Sigmoid colon (tissue), 7 donors: ENCODE measurements around the gene CCSAP. TPM values are rescaled to one million over a fixed set of nuclear protein-coding genes. Genes with fewer than 3 reads are reported as not detected.

Experiments used
- DNase-seq: peaks from one replicate; pipeline ENCODE4 v3.0.0-alpha.2; 2019
- H3K27ac ChIP-seq, 4 donors: fragments of 200-600 bp; sonication (generic); one replicate each; pipeline ENCODE4 v1.5.1; 2016 to 2019; ENCODE audit warnings: mild to moderate bottlenecking in 1 of 4
- H3K27me3 ChIP-seq, 3 donors: fragments of 200-600 bp; sonication (generic); one replicate each; pipeline ENCODE4 v1.5.1; 2019; ENCODE audit warnings: mild to moderate bottlenecking in 1 of 3
- H3K36me3 ChIP-seq, 4 donors: fragments of 200-600 bp; sonication (generic); one replicate each; pipeline ENCODE4 v1.5.1; 2016 to 2019
- H3K4me1 ChIP-seq, 4 donors: fragments of 200-600 bp; sonication (generic); one replicate each; pipeline ENCODE4 v1.5.1; 2017 to 2019
- H3K4me3 ChIP-seq, 4 donors: fragments of 200-600 bp; sonication (generic); one replicate each; pipeline ENCODE4 v1.5.1; 2017 to 2019; ENCODE audit warnings: mild to moderate bottlenecking in 2 of 4, moderate library complexity in 1 of 4
- H3K9me3 ChIP-seq, 4 donors: fragments of 200-600 bp in 3 of 4; sonication (generic) in 3 of 4; one replicate each; pipeline versions ENCODE4 v1.5.1 to v1.6.1; 2013 to 2019
- EP300 ChIP-seq, 4 donors: sonication (generic); formaldehyde crosslinking; IDR thresholded peaks; one replicate each; pipeline ENCODE4 v1.6.1; 2017; ENCODE audit warnings: antibody characterized with exemption in 4 of 4
- POLR2A ChIP-seq, 2 donors: fragments of 450-650 bp; IDR thresholded peaks; one replicate each; pipeline ENCODE4 v1.6.1; 2016; ENCODE audit warnings: antibody characterized with exemption in 2 of 2, mild to moderate bottlenecking in 2 of 2, moderate library complexity in 2 of 2
- POLR2AphosphoS5 ChIP-seq, 4 donors: sonication (generic); formaldehyde crosslinking; IDR thresholded peaks; one replicate each; pipeline ENCODE4 v1.6.1; 2017; ENCODE audit warnings: antibody characterized with exemption in 4 of 4
- WGBS, 2 donors: extraction: QIAGEN DNeasy Blood & Tissue Kit; methylation state at CpG; one replicate each; pipeline ENCODE4 v1.1.7; 2013; 5-methylcytosine and 5-hydroxymethylcytosine counted together
- intact Hi-C: fragments of 100-400 bp; cut with DNase I; formaldehyde crosslinking; loops from one replicate; pipeline ENCODE4 v1.15.1; 2023
- polyA plus RNA-seq, 3 donors: library from polyadenylated mRNA; stranded (reverse); fragments of 200-250 nt; gene quantifications; one replicate each; pipeline ENCODE4 v1.2.3, GENCODE V29; 2013
- total RNA-seq, 4 donors: library from RNA; depleted of rRNA; stranded (reverse); fragments of >200 nt; gene quantifications; one replicate each; pipeline ENCODE4 v1.1.0, GENCODE V29; 2016
- TF ChIP-seq, protein P1 (sequence below), 4 experiments: fragments of 450-650 bp in 3 of 4; fragments of 200-600 bp in 1 of 4; IDR thresholded peaks; one replicate each; pipeline ENCODE4 v1.5.1; 2016 to 2019; ENCODE audit warnings: antibody characterized with exemption in 4 of 4, mild to moderate bottlenecking in 3 of 4, moderate library complexity in 2 of 4
- donor health status: healthy with polysubstance abuse.
- donor health status: Bipolar disorder and iron deficiency.
- donor health status: healthy.

Gene CCSAP
- total and polyA plus RNA-seq, 7 donors = 0.60 to 6.1 (median 3.8) TPM

DNA sequence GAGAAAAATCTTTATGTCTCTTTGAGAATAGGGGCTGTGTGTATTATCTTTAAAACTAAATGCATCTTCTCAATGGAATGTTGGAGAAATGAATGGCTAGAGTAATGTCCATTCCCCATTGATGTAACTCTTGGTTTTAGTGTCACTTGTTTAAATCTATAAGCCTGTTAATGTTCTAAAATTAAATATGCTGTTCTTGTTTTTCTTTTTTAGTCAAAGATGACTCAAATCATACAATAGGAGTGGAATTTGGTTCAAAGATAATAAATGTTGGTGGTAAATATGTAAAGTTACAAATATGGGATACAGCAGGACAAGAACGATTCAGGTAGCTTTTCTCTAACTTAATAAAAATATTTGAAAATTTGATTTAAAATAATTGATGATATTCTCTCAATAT is 54.3 kb downstream of the CCSAP start:
- intact Hi-C loops = no loop called here
- H3K4me1 ChIP-seq = peaks cover 0 to 19% (median 4%) of the 10 kb centered on the region in 4 donors
- WGBS, 2 donors = 77 to 85% methylated on average over 1 of the region's 1 CpG

DNA sequence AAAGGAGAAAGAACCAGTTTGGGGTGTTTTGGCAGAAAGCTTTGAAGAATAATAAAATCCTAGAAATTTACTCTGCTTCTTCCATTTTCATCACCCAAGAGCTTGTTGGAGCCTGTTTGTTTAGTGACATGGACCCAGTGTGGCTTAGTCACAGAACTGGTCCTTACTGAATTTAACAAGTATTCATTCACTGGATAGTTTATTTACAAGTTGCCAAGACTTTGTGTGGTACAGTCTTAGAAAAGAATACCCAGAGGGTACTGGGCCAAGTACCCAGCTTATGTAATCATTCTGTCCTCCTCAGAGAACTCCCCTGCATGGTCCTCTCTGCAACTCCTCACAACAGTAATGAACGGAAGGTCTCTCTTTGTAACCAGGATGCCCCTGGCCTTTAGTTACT is 55.6 kb downstream of the CCSAP start:
- intact Hi-C loops = no loop called here
- WGBS, 2 donors = 89 to 93% methylated on average over 1 of the region's 1 CpG
- no peak overlapping the region for H3K27ac ChIP-seq
- H3K36me3 ChIP-seq = peaks cover 0 to 20% (median 2%) of the 10 kb centered on the region in 4 donors
- no peak for DNase-seq
- TF ChIP-seq, protein P1, sequence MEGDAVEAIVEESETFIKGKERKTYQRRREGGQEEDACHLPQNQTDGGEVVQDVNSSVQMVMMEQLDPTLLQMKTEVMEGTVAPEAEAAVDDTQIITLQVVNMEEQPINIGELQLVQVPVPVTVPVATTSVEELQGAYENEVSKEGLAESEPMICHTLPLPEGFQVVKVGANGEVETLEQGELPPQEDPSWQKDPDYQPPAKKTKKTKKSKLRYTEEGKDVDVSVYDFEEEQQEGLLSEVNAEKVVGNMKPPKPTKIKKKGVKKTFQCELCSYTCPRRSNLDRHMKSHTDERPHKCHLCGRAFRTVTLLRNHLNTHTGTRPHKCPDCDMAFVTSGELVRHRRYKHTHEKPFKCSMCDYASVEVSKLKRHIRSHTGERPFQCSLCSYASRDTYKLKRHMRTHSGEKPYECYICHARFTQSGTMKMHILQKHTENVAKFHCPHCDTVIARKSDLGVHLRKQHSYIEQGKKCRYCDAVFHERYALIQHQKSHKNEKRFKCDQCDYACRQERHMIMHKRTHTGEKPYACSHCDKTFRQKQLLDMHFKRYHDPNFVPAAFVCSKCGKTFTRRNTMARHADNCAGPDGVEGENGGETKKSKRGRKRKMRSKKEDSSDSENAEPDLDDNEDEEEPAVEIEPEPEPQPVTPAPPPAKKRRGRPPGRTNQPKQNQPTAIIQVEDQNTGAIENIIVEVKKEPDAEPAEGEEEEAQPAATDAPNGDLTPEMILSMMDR (IDR thresholded peaks at IDR 0.05) = no peak
- TF ChIP-seq EP300 (IDR thresholded peaks at IDR 0.05) = no peak
- H3K4me1 ChIP-seq = peaks cover 0 to 19% (median 10%) of the 10 kb centered on the region in 4 donors
- H3K9me3 ChIP-seq = no peaks in the 10 kb centered on the region
- no peaks in the 10 kb centered on the region for H3K27me3 ChIP-seq
- H3K4me3 ChIP-seq = no peak overlapping the region

More for the DNA sequence above, 54.3 kb downstream of the CCSAP start:
- no peak overlapping the region for H3K4me3 ChIP-seq
- no peak for DNase-seq
- H3K27ac ChIP-seq = no peak overlapping the region
- no peaks in the 10 kb centered on the region for H3K9me3 ChIP-seq
- no peak for TF ChIP-seq POLR2A (IDR thresholded peaks at IDR 0.05)
- TF ChIP-seq EP300 (IDR thresholded peaks at IDR 0.05) = no peak
- no peak for TF ChIP-seq POLR2AphosphoS5 (IDR thresholded peaks at IDR 0.05)
- TF ChIP-seq, protein P1 (IDR thresholded peaks at IDR 0.05) = no peak
- H3K36me3 ChIP-seq = peaks cover 0 to 20% (median 2%) of the 10 kb centered on the region in 4 donors
- H3K27me3 ChIP-seq = no peaks in the 10 kb centered on the region

DNA sequence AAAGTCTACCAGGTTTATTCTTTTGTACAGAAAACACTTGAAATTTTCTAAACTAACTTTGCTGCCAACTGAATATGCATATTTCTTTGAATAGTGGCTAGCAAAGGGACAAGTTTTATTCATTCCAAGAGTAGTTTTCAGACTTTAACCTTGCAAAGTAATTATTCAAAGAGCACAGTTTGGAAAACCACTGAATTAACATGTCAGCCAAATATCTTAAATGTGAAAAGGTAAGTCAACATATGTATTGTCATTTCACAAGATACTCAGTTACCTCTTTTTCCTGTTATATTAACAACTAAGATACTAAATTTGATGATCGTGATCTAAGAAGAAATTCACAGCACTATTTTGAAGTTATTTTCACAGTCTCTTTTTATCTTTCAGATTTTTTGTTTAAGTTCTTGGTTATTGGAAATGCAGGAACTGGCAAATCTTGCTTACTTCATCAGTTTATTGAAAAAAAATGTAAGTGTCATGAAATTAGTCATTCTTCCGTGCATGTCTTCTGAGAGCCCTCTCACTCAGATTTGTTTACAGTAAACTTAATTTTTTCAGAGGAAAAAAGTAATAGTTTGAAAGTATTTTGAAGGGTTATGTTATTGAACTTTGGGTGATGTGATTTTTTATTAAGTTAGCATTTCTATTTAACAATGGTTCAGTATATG is 56.6 kb downstream of the CCSAP start:
- Histone ChIP-seq H3K27me3 (no peaks in the 10 kb centered on the region), H3K4me3 (no peak overlapping the region), H3K27ac (no peak overlapping the region), H3K36me3 (peaks cover 0 to 18% (median under 1%) of the 10 kb centered on the region in 4 donors), H3K9me3 (no peaks in the 10 kb centered on the region), H3K4me1 (peaks cover 0 to 19% (median 10%) of the 10 kb centered on the region in 4 donors)
- TF ChIP-seq POLR2AphosphoS5 (IDR thresholded peaks at IDR 0.05) (no peak), POLR2A (IDR thresholded peaks at IDR 0.05) (no peak), EP300 (IDR thresholded peaks at IDR 0.05) (no peak)
- TF ChIP-seq, protein P1 (IDR thresholded peaks at IDR 0.05) = no peak
- intact Hi-C loops = no loop called here
- WGBS, 2 donors = 77 to 83% methylated on average over 2 of the region's 2 CpGs
- DNase-seq = no peak

DNA sequence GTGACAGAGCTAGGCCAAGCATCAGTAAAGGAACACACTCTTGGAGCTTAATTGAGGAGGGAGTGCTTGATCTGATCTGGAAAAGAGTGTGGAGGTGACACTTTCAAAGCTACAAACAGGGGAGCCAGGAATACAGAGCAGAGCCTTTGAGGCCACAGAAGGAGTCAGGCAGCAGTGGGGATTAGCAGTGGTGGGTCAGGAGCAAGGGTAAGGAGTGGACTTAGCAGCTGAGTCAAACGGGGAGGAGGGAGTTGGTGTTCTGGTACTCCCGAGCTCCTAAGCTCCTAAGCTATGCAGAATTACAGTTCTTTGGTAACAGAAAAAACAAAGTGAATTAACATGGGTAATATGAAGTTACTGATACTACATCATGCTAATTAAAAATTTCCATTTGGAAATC is 57.4 kb downstream of the CCSAP start:
- TF ChIP-seq EP300 (IDR thresholded peaks at IDR 0.05) = no peak
- TF ChIP-seq POLR2A (IDR thresholded peaks at IDR 0.05) = no peak
- TF ChIP-seq, protein P1 (IDR thresholded peaks at IDR 0.05) = no peak
- TF ChIP-seq POLR2AphosphoS5 (IDR thresholded peaks at IDR 0.05) = no peak
- H3K9me3 ChIP-seq = no peaks in the 10 kb centered on the region
- no peaks in the 10 kb centered on the region for H3K27me3 ChIP-seq
- H3K4me3 ChIP-seq = no peak overlapping the region
- 76 to 80% methylated on average over 2 of the region's 2 CpGs for WGBS, 2 donors
- H3K36me3 ChIP-seq = peaks cover 0 to 13% (median 0%) of the 10 kb centered on the region in 4 donors
- intact Hi-C loops = no loop called here
- H3K4me1 ChIP-seq = peaks cover 0 to 19% (median 10%) of the 10 kb centered on the region in 4 donors
- no peak overlapping the region for H3K27ac ChIP-seq
- DNase-seq = no peak
